Measurements from ENCODE around the gene HSPG2. TPM values are rescaled to one million over a fixed set of nuclear protein-coding genes. Genes with fewer than 3 reads are reported as not detected.
"Not testable (repeated sequence)": the region's sequence is repeated elsewhere in the genome, so short reads cannot be mapped to it uniquely, and the experiment has no call there.

HSPG2 gene
- total RNA-seq, 1 experiment from 2014 or later = 58.9 TPM

- Mint-ChIP-seq H3K27ac (ENCODE audit: low read depth, unreplicated experiment) (no peak overlapping the region), H3K4me3 (ENCODE audit: unreplicated experiment) (no peak overlapping the region), H3K4me1 (ENCODE audit: insufficient read depth, unreplicated experiment) (peaks cover 12% of the 10 kb centered on the region), H3K27me3 (ENCODE audit: insufficient read depth, unreplicated experiment) (no peaks in the 10 kb centered on the region), H3K36me3 (ENCODE audit: insufficient read depth, unreplicated experiment) (peaks cover 6% of the 10 kb centered on the region), H3K9me3 (ENCODE audit: unreplicated experiment) (no peaks in the 10 kb centered on the region)
- ChIA-PET CTCF (no interaction called here), POLR2A (interaction anchor here (0.8 to 1.5 kb wide), 3 partner anchors 22 to 238 kb away, joined by 3 to 4 read pairs (median 3); no protein-coding TSS in a partner anchor)
- intact Hi-C loops (cut with micrococcal nuclease) = loop anchor here (10.0 kb wide), 1 partner anchor 88 kb away; no protein-coding TSS in a partner anchor
- DNase-seq (ENCODE audit: unreplicated experiment) = no peak
- no TSS peak for BruUV-seq (replicated peaks)
- TF ChIP-seq CTCF (IDR thresholded peaks at IDR 0.05; ENCODE audit: unreplicated experiment) = no peak
Observed at GRCh38 chr1:21786640-21787039, 150.5 kb downstream of the HSPG2 start.

- peaks cover 12% of the 10 kb centered on the region for H3K4me1 Mint-ChIP-seq (ENCODE audit: insufficient read depth, unreplicated experiment)
- CTCF ChIA-PET; H3K36me3 Mint-ChIP-seq (ENCODE audit: insufficient read depth, unreplicated experiment); H3K27me3 Mint-ChIP-seq (ENCODE audit: insufficient read depth, unreplicated experiment); H3K4me3 Mint-ChIP-seq (ENCODE audit: unreplicated experiment); H3K27ac Mint-ChIP-seq (ENCODE audit: low read depth, unreplicated experiment); DNase-seq (ENCODE audit: unreplicated experiment); H3K9me3 Mint-ChIP-seq (ENCODE audit: unreplicated experiment); BruUV-seq (replicated peaks): not testable (repeated sequence)
- POLR2A ChIA-PET = interaction anchor here (0.9 to 1.5 kb wide), 2 partner anchors 21 to 239 kb away, joined by 3 to 4 read pairs; no protein-coding TSS in a partner anchor
- intact Hi-C loops (cut with micrococcal nuclease) = loop anchor here (10.0 kb wide), 1 partner anchor 89 kb away; no protein-coding TSS in a partner anchor
Observed at GRCh38 chr1:21785764-21786163, 151.3 kb downstream of the HSPG2 start.

- Mint-ChIP-seq H3K4me1 (ENCODE audit: insufficient read depth, unreplicated experiment) (peaks cover 24% of the 10 kb centered on the region), H3K27me3 (ENCODE audit: insufficient read depth, unreplicated experiment) (no peaks in the 10 kb centered on the region), H3K4me3 (ENCODE audit: unreplicated experiment) (peak overlapping the region; percentile 87), H3K9me3 (ENCODE audit: unreplicated experiment) (no peaks in the 10 kb centered on the region), H3K36me3 (ENCODE audit: insufficient read depth, unreplicated experiment) (peaks cover 6% of the 10 kb centered on the region), H3K27ac (ENCODE audit: low read depth, unreplicated experiment) (peak overlapping the region; percentile 99)
- ChIA-PET POLR2A (interaction anchor here (0.6 to 4.3 kb wide), 20 partner anchors 11 to 1559 kb away, joined by 3 to 63 read pairs (median 6); partner anchors contain the start of genes CDC42 and HSPG2), CTCF (interaction anchor here (0.8 kb wide), 1 partner anchor 14 kb away, joined by 3 read pairs; no protein-coding TSS in a partner anchor)
- BruUV-seq (replicated peaks) = no TSS peak
- no peak for DNase-seq (ENCODE audit: unreplicated experiment)
- no peak for TF ChIP-seq CTCF (IDR thresholded peaks at IDR 0.05; ENCODE audit: unreplicated experiment)
- intact Hi-C loops (cut with micrococcal nuclease) = loop anchor here (2.0 to 10.0 kb wide), 3 partner anchors 91 to 181 kb away; partner anchors contain the start of gene HSPG2
Observed at GRCh38 chr1:21783679-21784603, 153.2 kb downstream of the HSPG2 start.

- Mint-ChIP-seq H3K36me3 (ENCODE audit: insufficient read depth, unreplicated experiment) (peaks cover 6% of the 10 kb centered on the region), H3K27ac (ENCODE audit: low read depth, unreplicated experiment) (peak within 1 kb of the TSS; percentile 99), H3K4me3 (ENCODE audit: unreplicated experiment) (peak within 1 kb of the TSS; percentile 87), H3K27me3 (ENCODE audit: insufficient read depth, unreplicated experiment) (no peaks in the 10 kb centered on the region), H3K4me1 (ENCODE audit: insufficient read depth, unreplicated experiment) (peaks cover 16% of the 10 kb centered on the region), H3K9me3 (ENCODE audit: unreplicated experiment) (no peaks in the 10 kb centered on the region)
- DNase-seq (ENCODE audit: unreplicated experiment) = peak; percentile 97
- intact Hi-C loops (cut with micrococcal nuclease) = loop anchor here (1.0 to 10.0 kb wide), 4 partner anchors 80 to 182 kb away; partner anchors contain the start of gene HSPG2
- ChIA-PET POLR2A (interaction anchor here (0.6 to 4.3 kb wide), 32 partner anchors 10 to 1559 kb away, joined by 3 to 63 read pairs (median 5); partner anchors contain the start of genes CDC42 and HSPG2), CTCF (interaction anchor here (0.6 to 2.0 kb wide), 6 partner anchors 13 to 513 kb away, joined by 3 to 5 read pairs (median 3); no protein-coding TSS in a partner anchor)
- TSS peak; percentile 95 for BruUV-seq (replicated peaks)
- TF ChIP-seq CTCF (IDR thresholded peaks at IDR 0.05; ENCODE audit: unreplicated experiment) = no peak
Observed at GRCh38 chr1:21782868-21783678, 154.0 kb downstream of the HSPG2 start, which contains the start of gene USP48. USP48 (minus strand) TSS chr1:21783149; CDS start chr1:21782957, 192 bp downstream.

Measured in MCF 10A (cell line).